HG03521 (cell line): Measurements from ENCODE around the gene LRRC43.

ENCODE experiments used
- ATAC-seq: cut with Tn5 transposase; IDR thresholded peaks from one replicate; pipeline ENCODE4 v1.9.1; 2021; ENCODE audit warnings: mild to moderate bottlenecking, moderate library complexity; ENCODE audit not compliant: unreplicated experiment

The LRRC43 gene, protein sequence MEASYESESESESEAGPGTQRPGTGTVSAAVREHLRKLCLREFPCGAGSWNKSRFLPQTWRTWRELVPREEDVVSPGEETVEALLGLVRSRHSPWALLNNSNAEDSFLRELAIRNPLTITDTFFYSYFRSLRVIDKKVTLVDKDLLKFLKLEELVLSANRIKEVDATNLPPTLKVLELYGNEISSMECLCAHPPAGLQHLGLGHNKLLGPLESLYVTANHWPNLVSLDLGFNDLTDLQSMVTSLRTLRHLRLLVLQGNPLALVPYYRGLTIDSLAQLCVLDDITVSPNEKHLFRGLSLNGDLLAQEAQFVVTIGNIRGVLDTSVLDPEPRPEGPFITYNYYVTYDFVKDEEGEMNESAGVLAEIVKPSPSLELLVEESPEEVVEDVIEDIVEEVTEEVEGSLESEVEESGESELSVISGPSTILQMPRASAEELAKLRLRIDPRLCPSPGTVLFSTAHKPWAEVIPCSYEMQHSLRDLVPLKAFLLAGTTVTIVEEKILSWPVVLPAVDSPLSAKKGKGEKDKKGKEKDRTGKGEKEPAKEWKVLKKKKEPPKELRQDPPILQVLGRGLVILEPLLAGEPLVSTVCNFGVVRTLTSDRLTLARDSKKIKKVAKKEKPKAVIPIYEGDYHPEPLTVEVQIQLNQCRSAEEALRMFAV

GRCh38 chr12:122182887-122183587 is at the start of gene LRRC43:
Gene LRRC43 (plus strand): TSS chr12:122183123. CDS start chr12:122183145, 22 bp downstream.
- no peak for ATAC-seq

- ATAC-seq, result no peak
Observed at GRCh38 chr12:122133192-122133950, 49.6 kb upstream of the LRRC43 start.

DNA sequence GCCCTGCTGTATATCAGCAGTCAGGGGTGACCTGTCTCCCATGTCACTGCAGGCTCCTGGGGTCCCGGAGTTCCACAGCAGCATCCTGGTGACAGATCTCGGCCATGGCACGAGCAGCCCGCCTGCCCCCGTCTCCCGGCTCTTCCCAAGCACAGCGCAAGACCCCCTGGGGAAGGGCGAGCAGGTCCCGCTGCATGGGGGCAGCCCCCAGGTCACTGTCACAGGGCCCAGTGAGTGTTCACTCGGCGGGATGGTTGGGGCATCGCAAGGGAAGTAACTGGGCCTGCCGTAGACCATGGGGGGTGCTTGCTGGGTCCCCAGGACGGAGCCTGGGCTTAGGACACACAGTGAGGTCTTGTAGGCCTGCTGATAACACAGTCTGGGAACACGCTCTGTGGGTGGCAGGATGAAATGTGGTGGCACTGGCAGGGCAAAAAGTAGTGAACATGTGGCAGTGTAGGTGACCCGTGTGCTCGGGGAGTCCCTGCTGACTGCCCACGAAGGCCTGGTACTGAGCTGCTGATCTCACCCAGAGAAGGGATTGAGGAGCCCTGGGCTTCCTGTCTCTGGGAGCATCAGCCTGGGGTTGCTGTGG is 47.4 kb upstream of the LRRC43 start:
- ATAC-seq, result no peak

- ATAC-seq, result no peak
Observed at GRCh38 chr12:122137229-122137628, 45.7 kb upstream of the LRRC43 start.

- ATAC-seq, result no peak
Observed at GRCh38 chr12:122137681-122138080, 45.2 kb upstream of the LRRC43 start.

- no peak for ATAC-seq
Observed at GRCh38 chr12:122138181-122138580, 44.7 kb upstream of the LRRC43 start.

- no peak for ATAC-seq
Observed at GRCh38 chr12:122138616-122139015, 44.3 kb upstream of the LRRC43 start.

- ATAC-seq, result no peak
Observed at GRCh38 chr12:122139266-122139665, 43.7 kb upstream of the LRRC43 start.

DNA sequence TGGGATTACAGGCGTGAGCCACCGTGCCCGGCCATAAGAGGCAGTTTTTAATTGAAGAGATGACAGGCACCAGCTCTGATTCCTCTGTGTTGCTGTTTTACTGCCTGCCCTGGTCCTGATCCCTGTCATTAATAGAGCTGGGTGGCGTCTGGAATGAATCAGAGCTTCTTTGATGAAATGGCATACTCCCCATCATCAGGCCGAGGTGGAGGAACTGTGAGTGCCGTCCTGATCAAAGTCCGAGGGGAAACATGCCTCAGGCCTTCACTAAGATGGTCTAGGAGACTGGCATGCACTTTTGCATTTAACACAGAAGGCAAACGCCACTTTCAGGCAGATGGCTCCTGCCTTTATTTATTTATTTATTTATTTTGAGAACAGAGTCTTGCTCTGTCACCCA is 43.0 kb upstream of the LRRC43 start:
- ATAC-seq, result no peak

DNA sequence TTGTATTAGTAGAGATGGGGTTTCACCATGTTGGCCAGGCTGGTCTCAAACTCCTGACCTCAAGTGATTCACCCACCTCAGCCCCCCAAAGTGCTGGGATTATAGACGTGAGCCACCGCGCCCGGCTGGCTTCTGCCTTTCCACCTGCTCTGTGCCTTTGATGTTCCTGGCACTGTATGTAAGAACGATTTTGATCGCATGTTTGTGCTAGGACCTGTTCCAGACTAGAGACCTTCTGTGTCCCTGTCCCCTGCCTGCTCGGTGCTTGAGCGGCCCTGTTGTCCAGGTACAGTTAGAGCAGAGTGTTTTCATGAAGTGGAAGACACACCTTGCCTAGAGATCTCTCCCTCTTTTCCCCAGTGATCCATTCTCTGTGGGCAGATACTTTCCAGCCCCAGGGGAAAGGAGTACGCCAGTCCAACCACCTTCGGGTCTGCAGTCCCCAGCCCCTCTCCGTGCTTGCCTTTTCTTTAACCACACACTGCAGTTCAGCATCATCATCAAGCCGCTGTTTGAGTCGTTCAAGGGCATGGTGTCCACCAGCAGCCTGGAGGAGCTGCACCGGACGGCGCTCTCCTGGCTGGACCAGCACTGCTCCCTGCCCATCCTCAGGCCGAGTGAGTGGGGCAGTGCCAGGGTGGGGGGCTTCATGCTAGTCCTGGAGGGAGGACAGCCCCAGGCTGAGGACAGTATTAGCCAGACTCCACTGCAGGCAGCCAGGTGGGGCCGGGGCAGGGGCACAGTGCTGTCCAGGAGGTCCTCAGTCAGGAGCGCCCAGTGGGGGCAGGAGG is 42.3 kb upstream of the LRRC43 start:
- ATAC-seq, result no peak

- no peak for ATAC-seq
Observed at GRCh38 chr12:122141911-122142725, 40.8 kb upstream of the LRRC43 start.

DNA sequence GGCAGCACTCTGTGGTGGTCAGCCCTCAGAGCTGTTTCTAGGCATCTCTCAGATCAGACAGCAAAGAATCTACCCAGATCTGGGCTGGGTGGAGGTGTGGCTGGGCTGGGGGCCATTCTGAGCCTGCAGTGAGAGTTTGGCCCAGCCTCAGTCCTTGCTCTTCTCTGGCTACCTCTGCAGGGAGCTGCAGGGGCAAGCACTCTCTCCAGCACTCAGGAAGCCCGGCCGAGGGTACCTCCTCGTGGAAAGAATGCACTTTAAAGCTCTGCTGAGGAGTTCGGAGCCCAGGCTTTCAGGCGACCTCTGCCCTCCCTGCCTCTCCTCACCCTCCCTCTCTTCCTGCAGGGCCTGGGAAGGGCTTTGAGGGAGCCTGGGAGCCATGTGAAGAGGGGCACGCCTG is 40.1 kb upstream of the LRRC43 start:
- ATAC-seq, result no peak

GRCh38 chr12:122144885-122145284 is 38.0 kb upstream of the LRRC43 start:
- no peak for ATAC-seq

DNA sequence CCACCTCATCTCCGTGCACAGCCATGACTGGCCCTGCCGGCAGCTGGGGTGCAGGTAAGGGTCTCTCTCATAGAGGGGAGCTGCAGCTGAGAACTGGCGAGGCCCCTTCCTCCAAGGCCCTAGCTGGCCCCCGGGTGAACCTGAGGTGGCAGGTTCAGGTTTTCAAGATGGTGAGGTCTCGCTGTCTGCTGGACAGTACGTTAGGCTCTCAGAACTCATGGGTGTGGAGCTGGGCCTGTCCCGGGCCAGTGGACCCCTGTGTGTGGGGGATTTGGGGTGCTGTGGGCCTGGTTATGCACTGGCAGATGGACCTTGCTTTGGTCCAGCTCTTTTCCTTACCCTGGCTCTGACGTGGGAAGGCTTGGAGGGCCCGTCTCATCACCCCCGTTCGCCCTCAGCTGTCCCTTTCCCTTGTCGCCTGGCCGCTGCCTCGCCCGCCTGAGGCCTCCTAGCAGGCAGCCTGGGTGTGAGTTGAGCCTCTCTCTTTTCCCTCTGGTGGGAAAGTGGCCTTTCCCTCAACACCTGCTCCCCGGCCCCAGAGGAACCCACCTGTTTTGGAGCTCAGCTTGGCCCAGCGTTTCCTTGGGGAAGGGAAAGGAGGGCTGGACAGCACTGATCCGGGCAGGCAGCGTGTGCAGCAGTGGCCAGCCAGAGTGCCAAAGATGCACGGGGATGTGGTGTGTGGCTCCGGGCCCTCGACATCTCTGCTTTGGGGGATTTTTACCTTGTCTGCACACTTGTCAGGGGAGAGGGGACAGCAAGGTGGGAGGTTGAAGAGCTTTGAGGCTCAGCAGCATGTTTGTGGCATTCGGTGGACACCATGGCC is 37.2 kb upstream of the LRRC43 start:
- no peak for ATAC-seq

- no peak for ATAC-seq
Observed at GRCh38 chr12:122147514-122148290, 35.2 kb upstream of the LRRC43 start.

DNA sequence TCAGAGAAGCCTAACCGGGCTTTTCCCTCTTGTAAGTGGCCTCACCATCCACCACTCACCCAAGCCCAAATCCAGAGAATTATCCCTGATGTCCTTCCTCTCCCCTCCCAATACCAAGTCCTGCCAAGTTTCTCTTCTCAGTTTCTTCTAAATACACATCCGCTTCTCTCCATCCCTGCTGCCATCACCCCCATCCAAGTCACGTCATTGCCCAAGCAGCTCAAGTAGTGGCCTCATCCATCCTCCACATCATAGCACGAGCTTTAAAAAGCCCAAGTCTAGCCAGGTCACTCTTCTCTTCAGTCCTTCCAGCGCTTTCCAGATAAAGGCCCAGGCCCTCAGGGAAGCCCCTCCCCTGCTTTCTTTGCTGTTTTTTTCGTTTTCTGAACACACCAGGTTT is 34.3 kb upstream of the LRRC43 start:
- no peak for ATAC-seq

- no peak for ATAC-seq
Observed at GRCh38 chr12:122150127-122150681, 32.7 kb upstream of the LRRC43 start.
